Hematopoietic multipotent progenitor cell treated with erythropoietin and hydrocortisone succinate and interleukin-3 and kit ligand, for 4 days (in vitro differentiated cells): ENCODE results near the gene KCTD3.

ENCODE experiments used
- DNase-seq: peaks from one replicate; pipeline ENCODE4 v3.0.0-alpha.2; 2015

Gene KCTD3

DNA sequence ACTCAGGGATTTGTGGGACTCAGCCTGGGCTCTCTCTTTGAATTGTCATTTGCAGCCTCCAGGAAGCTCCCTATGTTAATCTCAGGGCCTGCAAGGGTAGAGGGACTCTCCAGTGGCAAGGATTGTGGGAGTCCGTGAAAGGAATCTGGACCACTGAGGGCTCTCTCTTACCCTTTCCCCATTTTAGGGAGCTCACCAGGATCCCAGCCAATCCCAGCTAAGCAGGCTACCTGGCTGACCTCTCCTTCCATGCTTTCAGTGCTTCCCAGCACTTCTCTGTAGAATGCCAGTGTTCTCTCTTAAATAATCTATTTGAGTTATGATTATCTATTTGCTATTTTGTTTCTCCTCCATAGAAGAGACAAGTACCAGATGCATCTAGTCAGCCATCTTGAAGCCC, 9.6 kb upstream of the KCTD3 start:
- no peak for DNase-seq

DNA sequence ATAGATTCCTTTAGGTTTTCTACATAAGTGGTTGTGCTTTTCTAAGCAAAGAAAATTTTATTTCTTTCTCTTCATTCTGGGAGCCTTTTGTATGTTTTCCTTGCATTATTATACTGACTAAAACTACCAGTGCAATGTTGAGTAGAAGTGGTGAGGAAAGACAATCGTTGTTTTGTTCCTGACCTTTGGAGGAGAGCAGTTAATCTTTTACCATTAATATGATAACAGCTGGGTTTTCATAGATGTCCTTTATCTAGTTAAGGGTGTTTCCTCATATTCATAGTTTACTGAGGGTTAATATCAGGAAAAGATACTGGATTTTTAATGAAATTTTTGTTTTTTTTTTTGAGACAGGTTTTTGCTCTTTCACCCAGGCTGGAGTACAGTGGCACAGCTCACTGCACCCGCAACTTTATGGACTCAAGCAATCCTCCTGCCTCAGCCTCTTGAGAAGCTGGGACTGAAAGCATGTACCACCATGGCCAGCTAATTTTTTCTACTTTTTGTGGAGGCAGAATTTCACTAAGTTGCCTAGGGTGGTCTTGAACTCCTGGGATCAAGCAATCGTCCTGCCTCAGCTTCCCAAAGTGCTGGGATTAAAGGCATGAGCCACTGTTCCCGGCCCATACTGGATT, 9.0 kb upstream of the KCTD3 start:
- DNase-seq, result no peak

DNA sequence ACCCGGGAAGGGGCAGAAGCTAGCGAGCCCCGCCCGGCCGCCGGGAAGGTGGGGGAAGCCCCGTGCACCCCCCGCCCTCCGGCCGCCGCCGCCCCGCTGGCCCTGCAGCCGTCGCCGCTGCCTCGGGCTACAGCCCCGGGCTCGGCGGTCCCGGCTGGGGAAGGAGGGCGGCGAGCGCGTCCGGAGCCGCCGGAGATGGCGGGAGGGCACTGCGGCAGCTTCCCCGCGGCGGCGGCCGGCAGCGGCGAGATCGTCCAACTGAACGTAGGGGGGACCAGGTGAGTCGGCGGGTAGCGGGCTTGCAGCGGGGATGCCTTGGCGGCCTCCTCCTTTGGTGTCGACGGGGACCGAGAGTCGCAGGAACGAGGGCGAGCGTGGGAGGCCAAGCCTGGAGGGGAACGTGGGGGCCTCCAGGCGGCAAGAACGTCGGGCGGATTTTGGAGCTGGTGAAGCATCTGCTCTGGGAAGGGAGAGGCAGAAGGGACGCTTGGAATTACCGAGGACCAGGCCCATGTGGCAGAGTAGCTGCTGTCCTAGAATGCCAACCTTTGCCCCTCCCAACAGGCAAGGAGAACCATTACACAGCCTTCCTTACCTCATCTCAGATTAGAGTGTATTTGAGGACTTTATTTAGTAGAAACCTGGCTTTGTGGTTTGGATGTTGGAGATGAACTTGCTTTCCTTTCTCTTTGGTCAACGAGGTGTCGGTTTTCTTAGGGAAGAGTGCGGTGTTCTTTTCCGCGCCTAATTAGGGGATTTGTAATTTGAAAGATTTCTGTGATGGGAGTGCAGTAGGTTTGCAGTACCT, 591 bp downstream of the KCTD3 start:
- peak; percentile 66 for DNase-seq

DNA sequence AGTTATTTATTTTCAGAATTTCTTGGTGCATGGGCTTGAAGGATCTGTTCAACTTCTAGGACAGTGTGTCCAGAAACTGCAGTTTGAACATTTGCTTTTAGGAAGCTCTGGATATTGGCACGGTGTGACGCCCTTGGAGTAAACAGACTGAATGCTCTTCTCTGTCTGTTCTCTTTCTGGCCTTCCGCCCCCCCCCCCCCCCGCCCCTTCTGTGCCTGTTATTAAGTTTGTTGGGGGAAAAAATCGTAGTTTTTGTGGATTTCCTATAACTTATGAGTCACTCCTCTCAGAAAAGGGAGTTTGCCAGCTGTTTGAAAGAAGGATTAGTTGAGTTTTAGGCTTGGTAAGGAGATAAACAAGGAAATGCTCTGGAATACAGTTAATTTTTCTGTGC, 1.2 kb downstream of the KCTD3 start:
- DNase-seq, result peak; percentile 49

DNA sequence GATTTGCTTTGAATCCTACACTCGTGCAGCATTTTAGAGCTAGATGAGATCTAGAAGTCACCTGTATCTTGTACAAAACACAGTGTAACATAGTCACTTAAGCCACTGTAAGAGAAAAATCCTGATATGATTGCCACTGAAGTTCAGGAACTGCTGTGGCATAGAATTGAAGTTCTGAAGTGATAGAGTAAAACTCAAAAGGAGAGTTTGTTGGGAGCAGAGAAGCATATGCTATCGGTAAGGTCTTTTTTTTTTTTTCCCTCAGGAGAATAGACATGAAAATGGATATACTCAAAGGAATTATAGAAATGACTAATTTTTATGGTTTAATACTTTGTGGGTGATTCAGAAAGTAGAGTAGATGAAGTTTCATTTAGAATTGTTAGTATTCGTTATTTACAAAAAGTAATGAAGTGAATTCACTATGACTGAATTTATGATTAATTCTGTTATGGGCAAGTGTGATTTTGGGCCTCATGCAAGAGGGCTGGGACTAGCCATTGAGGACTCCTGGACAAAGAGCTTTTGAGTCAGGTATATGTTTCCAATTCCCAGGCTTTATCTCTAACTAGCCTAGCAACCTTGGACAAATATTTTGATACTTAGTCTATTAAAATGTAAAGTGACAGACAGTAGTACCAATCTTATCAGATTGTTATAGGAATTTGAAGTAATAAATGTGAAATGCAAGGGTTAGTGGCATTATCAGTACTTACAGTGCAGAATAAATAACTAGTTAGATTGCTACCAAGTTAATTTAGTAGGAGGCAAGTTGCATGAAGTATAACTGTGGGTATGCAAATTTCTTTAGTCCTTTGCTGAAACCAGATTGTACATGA, 3.1 kb downstream of the KCTD3 start:
- DNase-seq, result no peak

DNA sequence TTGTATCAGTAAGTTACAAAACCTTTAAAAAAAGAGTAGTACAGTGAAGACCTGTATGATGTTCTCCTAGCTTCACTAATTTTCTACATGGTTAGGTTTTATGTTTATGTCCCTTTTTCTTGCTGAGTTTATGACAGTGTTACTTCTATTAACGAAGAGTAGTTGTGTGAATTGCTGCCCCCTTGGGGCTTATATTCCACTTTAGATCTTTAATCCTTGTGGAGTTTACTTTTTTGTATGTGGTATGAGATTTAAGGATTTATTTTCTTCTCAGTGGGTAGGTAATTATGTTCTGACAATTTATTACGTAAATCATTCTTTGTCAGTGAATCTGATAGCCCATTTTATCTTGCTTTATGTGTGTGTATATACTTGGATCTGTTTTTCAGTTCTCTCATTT, 14.8 kb downstream of the KCTD3 start:
- DNase-seq, result no peak

DNA sequence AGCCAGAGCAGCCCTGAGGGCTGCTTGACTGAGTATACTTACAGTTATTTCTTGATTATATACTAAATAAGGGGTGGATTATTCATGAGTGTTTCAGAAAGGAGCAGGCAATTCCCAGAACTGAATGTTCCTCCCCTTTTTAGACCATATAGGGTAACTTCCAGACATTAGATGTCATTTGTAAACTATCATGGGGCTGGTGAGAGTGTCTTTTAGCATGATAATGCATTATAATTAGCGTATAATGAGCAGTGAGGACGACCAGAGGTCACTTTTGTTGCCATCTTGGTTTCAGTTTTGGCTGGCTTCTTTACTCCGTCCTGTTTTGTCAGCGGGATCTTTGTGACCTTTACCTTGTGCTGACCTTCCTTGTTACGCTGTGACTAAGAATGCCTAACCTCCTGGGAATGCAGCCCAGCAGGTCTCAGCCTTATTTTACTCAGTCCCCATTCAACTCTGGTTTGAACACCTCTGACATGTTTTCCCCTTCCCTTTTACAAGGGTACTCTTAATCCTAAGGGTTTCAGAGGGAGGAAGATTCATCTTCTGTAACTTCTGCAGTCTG, 16.2 kb downstream of the KCTD3 start:
- no peak for DNase-seq

DNA sequence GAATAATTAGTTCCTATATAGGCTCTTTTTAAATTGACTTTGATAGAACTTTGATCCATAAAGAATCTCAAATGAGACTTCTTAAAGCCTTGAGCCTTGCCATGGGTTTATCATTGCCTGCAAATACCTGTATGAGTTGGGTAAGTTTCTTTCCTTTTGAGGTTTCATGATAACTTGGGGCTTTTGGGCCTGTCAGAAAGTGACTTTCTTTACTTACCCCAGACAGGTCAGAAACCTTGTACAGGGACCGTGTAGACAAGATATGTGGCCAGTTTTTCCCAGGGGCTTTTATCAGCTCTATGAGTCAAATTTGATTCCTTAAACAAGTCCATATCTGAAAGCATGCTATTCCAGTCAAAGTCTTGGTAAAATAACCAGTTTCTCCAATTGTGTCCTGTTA, 17.3 kb downstream of the KCTD3 start:
- DNase-seq, result no peak

DNA sequence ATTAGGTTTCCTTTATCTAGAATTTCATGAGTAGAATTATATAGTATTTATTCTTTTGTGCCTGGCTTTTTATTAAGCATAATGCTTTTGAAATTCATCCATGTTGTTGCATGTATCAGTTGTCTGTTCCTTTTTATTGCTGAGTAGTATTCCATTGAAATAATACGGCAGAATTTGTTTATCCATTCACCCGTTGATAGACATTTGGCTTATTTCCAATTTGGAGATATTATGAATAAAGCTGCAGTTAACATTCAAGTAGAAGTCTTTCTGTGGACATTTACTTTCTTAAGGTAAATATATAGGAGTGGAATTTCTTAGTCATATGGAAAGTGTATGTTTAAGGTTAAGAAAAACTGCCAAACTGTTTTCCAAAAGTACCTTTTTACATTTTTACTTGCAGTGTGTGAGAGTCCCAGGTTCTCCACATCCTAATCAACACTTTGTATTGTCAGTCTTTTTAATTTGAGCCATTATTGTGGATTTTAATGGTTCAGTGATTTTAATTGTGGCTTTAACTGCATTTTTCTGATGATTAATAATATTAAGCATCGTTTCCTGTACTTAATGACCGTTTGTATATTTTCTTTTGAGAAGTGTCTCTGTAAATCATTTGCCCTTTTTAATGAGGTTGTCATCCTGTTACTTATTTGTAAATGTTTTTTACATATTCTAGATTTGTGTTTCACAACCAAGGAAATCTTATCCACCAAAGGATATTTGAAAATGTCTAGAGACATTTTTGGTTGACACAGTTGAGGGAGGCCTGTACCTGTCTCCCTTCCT, 22.7 kb downstream of the KCTD3 start:
- DNase-seq, result no peak

DNA sequence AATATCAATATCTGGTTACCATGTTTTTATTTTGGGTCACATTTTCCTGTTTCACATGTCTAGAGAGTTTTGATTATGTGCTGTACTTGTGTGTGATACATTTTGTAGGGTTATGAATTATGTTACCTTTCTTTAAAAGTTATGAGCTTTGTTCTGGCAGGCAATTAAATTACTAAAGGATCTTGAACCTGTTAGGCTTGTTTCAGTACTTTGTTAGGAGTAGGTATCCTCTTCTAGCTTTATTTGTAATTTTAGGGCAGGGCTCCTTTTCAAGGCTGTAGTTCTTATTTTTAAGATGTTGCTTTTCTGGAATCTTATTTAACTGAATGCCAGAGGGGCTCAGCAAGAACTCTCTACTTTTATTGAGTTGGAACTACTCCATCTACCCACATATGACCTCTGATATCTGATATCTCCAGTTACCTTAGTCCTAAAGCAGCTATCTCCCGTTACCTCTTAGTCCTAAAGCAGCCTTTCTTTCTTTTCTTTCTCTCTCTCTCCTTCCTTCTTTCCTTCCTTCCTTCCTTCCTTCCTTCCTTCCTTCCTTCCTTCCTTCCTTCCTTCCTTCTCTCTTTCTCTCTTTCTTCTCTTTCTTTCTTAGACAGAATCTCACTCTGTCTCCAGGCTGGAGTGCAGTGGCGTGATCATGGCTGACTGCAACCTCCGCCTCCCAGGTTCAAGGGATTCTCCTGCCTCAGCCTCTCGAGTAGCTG, 23.8 kb downstream of the KCTD3 start:
- no peak for DNase-seq

DNA sequence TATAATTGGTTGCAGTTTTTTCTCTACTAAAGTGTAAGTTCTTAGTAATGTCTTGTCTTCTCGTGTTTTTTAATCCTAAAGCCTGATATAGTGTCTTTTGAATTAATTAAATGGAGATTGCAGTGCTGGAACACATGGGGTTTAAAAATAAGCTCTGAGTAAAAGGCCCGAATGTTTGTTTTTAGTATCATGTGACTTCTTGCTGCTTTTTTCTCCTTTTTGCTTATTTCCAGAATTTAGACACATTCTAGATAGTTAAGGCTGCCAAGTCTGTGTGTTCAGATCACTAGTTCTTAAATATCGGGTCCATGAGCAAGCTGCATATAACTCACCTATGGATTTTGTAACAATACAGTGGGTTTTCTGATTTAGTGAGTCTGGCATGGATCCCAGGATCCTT, 27.5 kb downstream of the KCTD3 start:
- no peak for DNase-seq

DNA sequence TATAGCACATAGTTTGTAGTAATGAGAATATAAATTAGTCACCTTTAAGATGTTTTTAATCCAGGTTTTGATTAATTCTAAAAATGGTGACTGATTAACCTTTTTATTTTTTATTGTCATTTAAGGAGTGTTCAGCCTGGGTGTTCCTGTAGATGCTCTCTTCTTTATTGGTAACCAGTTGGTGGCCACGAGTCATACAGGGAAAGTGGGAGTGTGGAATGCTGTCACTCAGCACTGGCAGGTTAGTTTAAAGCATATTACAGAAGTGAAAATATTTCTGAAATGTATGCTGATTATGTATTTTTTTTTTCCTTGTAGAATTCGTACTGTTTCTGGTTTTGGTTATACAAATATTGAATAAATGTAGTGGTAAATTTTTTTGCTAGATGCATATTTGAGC, 28.1 kb downstream of the KCTD3 start:
- DNase-seq, result no peak

DNA sequence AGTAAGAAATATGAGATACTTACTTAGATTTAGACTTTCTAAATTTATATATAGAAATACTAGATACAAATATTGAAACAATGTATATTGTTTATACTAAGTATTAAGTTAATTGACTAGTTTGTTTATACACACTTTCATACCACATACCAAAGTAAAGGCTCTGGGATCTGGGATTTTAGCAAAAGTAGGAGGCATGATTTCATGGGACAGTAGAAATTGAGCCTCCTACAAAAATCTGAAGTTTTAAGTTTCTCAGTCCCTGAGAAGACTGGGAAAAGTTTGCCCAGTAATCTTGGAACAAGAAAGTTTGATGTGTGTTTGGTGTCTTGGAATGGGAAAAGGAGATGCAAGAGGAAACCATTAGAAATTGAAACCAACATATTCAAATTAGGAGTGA, 30.9 kb downstream of the KCTD3 start:
- no peak for DNase-seq

DNA sequence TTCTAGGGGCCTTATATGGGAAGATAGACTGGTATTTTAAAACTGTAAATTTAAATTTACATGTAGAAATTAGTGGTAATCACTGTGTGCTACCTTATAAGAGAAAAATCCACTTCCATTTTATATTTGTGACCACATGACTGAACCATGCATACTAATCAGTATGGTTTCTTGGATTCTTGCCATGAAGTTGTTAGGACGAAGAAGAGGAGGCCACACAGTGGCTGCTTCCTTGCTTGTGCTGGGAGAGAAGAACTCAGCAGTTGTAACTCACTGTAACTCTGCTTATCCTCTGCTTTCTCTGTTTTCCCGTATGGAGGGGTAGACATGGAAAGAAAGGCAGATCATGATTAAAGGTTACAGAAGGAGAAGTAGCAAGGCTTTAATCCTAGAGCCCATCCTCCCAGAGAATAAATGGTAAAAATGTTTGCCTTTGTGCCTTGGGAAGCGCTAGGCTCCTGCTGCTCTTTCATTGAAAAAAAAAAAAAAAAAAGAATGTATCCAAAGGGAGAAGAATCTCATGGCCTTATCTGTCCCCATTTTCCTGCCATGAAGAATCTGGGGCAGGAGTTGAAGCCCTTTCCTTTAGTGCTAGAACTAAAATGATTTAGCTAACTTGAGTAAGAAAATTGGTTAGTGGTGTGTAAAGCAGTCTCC, 32.4 kb downstream of the KCTD3 start:
- peak; percentile 52 for DNase-seq

DNA sequence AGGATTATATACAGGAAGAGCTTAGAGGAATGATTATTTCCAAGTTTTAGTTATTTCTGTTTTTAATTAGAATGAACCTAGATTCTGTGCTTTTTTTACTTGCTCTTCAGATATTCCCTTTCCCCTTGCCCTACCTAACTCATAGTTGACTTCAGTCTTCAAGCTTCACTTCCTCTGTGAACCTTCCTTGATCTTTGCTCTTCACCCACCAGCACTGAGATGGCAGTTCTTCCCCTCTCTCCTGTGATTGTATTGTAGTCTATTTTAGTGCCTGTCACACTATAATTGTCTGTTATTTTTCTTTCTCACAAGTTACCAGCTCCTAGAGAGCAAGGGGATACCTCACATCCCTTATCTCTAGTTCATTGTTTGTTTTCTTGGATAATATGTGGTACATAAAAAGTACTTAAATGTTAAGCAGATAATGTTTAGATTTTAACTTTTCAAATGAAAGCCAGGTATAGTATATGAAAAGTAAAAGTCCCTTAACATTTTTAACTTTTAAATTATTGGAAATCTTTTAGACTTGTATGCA, 33.2 kb downstream of the KCTD3 start:
- no peak for DNase-seq

DNA sequence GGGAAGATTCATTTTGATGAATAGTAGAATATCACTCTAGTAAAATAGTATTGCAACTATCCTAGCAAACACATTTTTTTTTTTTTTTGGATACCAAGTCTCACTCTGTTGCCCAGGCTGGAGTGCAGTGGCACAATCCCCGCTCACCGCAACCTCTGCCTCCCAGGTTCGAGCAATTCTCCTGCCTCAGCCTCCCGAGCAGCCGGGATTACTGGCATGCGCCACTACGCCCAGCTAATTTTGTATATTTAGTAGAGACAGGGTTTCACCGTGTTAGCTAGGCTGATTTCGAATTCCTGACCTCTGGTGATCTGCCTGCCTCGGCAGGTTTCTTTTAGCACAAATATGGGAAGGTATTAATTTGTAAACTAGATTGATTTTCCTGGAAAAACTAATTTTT, 33.8 kb downstream of the KCTD3 start:
- DNase-seq, result no peak

DNA sequence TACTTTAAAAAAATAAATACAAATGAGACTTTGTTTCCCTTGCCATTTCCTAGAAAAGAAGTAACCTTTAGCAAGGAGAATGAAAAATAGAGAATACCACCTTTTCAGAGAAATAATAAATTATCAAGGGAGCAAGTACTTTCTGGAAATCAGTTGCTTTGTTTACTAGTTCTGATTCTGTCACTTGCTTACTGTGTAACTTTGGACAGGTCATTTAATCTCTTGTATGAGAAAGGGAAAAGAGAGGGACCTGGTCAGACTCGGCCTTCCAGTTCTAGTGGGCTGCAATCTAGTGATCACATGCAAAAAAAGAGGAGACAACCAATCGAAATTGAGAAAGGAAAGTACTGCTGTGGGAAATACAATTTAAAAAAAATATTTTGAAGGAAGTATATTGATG, 34.2 kb downstream of the KCTD3 start:
- no peak for DNase-seq

DNA sequence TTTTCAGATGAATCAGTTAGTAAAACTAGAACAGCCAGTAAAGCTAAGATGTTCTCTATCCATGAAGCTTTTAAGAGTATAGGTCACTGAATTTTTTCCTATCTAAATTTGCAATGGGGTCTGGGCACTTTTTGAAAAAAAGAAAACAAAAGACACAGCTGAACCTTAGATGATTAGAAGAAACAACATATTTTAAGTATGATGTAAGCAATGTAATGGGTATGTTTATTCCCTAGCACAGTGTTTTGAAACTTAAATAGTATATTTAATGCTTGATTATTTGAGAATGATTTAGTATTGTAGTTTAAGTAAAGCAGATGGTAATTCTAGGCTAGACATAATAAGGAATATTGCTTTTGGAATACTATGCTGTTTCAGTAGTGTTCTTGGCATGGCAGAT, 36.2 kb downstream of the KCTD3 start:
- DNase-seq, result no peak

DNA sequence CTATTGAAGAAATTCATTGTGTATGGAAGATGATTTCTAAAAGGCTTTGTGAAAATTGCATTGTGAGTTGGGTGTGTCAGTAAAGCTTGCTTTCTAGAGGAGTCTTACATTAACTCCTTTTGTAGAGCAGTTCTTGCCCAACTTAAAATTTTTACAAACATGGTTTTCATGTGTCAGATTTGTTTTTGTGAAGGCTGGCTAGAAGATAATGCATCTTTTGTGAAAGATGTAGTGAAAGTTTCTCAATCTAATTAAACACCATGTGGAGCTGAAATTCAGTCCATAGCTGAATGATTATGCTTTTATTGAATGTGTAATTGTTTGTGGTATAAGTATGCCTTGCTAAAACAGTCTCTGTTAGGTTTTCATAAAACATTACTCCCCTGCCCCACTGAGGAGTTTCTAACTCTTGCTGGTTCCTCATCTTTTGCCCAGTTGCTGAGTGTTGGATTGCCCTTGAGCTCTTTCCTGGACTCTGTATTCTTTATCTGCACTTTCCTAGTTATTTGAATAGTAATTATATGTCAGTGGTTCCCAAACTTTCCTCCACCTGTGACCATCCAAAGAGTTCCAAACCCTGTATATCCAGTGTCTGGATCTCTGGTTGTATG, 38.0 kb downstream of the KCTD3 start:
- DNase-seq, result no peak

DNA sequence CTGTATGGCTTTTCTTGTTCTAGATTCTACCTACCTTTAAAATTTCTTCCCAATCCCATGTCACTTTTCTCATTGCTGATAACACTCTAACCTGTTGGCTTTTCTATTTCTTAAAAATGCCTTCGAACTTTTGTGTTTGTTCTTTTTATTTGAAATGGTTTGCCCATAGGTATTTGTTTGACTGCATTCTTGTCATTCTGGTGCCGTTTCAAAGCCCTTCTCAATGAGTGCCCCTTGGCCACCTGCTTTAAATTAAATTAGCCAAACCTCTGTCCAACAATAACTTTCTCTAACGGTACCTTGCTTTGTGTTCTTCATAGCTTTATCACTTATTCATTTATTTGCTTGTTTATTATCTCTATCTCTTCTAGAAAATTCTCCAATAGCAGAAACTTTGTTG, 38.9 kb downstream of the KCTD3 start:
- no peak for DNase-seq
